HepG2 (cell line): ENCODE measurements around the gene TMF1. TPM values are rescaled to one million over a fixed set of nuclear protein-coding genes. Genes with fewer than 3 reads are reported as not detected.

Source experiments
- ATAC-seq: fragments of 200-7000 bp; cut with Tn5 transposase; 3 replicates; pipeline ENCODE4 v1.9.1; 2020; ENCODE audit warnings: mild to moderate bottlenecking, moderate library complexity
- BruUV-seq: library from RNA; stranded (reverse); fragments of 400-500 nt; replicated peaks from 2 replicates; lab custom pipeline; 2021; lab: Mats Ljungman, UMichigan
- CTCF ChIA-PET: fragments of 300-600 bp; formaldehyde crosslinking; extraction: SDS; loops from one replicate; lab custom pipeline; 2021; ENCODE audit warnings: low total read pairs, inconsistent platforms, low intra/inter-chr PET ratio; lab: Yijun Ruan, JAX
- POLR2A ChIA-PET: fragments of 350-600 bp; sonication (Branson Sonifier 250); formaldehyde crosslinking; loops from one replicate; lab custom pipeline; 2020; ENCODE audit warnings: antibody characterized with exemption, inconsistent platforms; lab: Yijun Ruan, JAX
- DNase-seq: peaks from one replicate; pipeline ENCODE4 v3.0.0-alpha.2; 2015; ENCODE audit warnings: low spot score
- FAIRE-seq: peaks from 3 replicates; lab custom pipeline; 2011; peaks lifted over from hg19 to GRCh38; lab: Jason Lieb, UNC
- H2AFZ ChIP-seq: one replicate; pipeline ENCODE4 v1.6.1; 2011; ENCODE audit warnings: low read length, inconsistent platforms
- H3K27ac ChIP-seq: fragments of 300-600 bp; 3 replicates; pipeline ENCODE4 v1.8.0; 2011; ENCODE audit warnings: mixed run types, mild to moderate bottlenecking, mixed read lengths, low read length, inconsistent platforms; ENCODE audit not compliant: insufficient read depth; ENCODE audit errors: extremely low read length
- H3K27me3 ChIP-seq, 2 experiments: fragments of 200-600 bp in 1 of 2; 2 replicates in 1 of 2; 3 replicates in 1 of 2; pipeline versions ENCODE4 v1.6.0 to v1.8.0; 2011; ENCODE audit warnings: low read length in 2 of 2, mild to moderate bottlenecking in 2 of 2, moderate library complexity in 2 of 2, inconsistent platforms in 1 of 2; ENCODE audit not compliant: insufficient read depth in 2 of 2, control insufficient read depth in 1 of 2
- H3K36me3 ChIP-seq, 2 experiments: fragments of 200-600 bp in 1 of 2; replicated peaks in 1 of 2; 2 replicates in 1 of 2; 3 replicates in 1 of 2; pipeline versions ENCODE4 v1.5.1 to v1.8.0; 2011; ENCODE audit warnings: low read length in 2 of 2, inconsistent platforms in 1 of 2; ENCODE audit not compliant: insufficient read depth in 2 of 2, control insufficient read depth in 1 of 2
- H3K4me1 ChIP-seq: 2 replicates; pipeline ENCODE4 v1.5.1; 2012; ENCODE audit warnings: low read length, inconsistent platforms; ENCODE audit not compliant: insufficient read depth
- H3K4me2 ChIP-seq: 2 replicates; pipeline ENCODE4 v1.6.0; 2011; ENCODE audit warnings: low read depth, low read length, inconsistent platforms
- H3K4me3 ChIP-seq, 3 experiments: fragments of 200-600 bp in 1 of 3; sonication (generic), shearing (Covaris generic) in 1 of 3; replicated peaks in 1 of 3; 2 replicates each; pipeline ENCODE4 v1.5.1; 2011 to 2016; ENCODE audit warnings: low read length in 3 of 3, inconsistent platforms in 2 of 3, low read depth in 2 of 3, mild to moderate bottlenecking in 2 of 3, control low read depth in 1 of 3, mixed read lengths in 1 of 3; ENCODE audit not compliant: insufficient read depth in 1 of 3
- H3K79me2 ChIP-seq: one replicate; pipeline ENCODE4 v1.6.1; 2011; ENCODE audit warnings: low read length, inconsistent platforms; ENCODE audit not compliant: insufficient read depth
- H3K9ac ChIP-seq: 2 replicates; pipeline ENCODE4 v1.6.0; 2011; ENCODE audit warnings: mild to moderate bottlenecking, low read depth, low read length, inconsistent platforms; ENCODE audit not compliant: insufficient read depth
- H3K9me3 ChIP-seq: 2 replicates; pipeline ENCODE4 v1.5.1; 2012; ENCODE audit warnings: mild to moderate bottlenecking, low read length
- H4K20me1 ChIP-seq: 2 replicates; pipeline ENCODE4 v1.6.0; 2011; ENCODE audit warnings: inconsistent platforms, mild to moderate bottlenecking, low read length, moderate library complexity; ENCODE audit not compliant: insufficient read depth
- MEIS1 ChIP-seq: sonication (generic); formaldehyde crosslinking; IDR thresholded peaks from 2 replicates; pipeline ENCODE4 v1.9.0; 2021; ENCODE audit warnings: mild to moderate bottlenecking, missing genetic modification reagents, moderate library complexity, borderline replicate concordance
- MYPOP ChIP-seq: sonication (generic); formaldehyde crosslinking; IDR thresholded peaks from 2 replicates; pipeline ENCODE4 v1.8.1; 2023; ENCODE audit warnings: mild to moderate bottlenecking, moderate library complexity, missing genetic modification reagents
- REXO4 ChIP-seq: sonication (generic); formaldehyde crosslinking; IDR thresholded peaks from 2 replicates; pipeline ENCODE4 v1.8.0; 2022; ENCODE audit warnings: missing genetic modification reagents, mild to moderate bottlenecking, borderline replicate concordance
- SALL1 ChIP-seq: sonication (generic); formaldehyde crosslinking; IDR thresholded peaks from 2 replicates; pipeline ENCODE4 v1.8.0; 2022; ENCODE audit warnings: mild to moderate bottlenecking, missing genetic modification reagents
- XBP1 ChIP-seq: sonication (generic); formaldehyde crosslinking; IDR thresholded peaks from 2 replicates; pipeline ENCODE4 v1.5.0; 2020; ENCODE audit warnings: missing genetic modification reagents
- ZKSCAN8 ChIP-seq: IDR thresholded peaks from 2 replicates; pipeline ENCODE4 v1.6.1; 2016; ENCODE audit warnings: borderline replicate concordance, missing genetic modification reagents, missing compliant biosample characterization
- ZNF318 ChIP-seq: sonication (generic); formaldehyde crosslinking; IDR thresholded peaks from 2 replicates; pipeline ENCODE4 v1.4.0; 2020; ENCODE audit warnings: mild to moderate bottlenecking, missing genetic modification reagents
- ZNF75D ChIP-seq: sonication (generic); formaldehyde crosslinking; IDR thresholded peaks from 2 replicates; pipeline ENCODE4 v1.8.1; 2023; ENCODE audit warnings: missing genetic modification reagents, mild to moderate bottlenecking, borderline replicate concordance
- WGBS: methylation state at CpG from one replicate; pipeline ENCODE4 v1.1.6; 2017; ENCODE audit warnings: low lambda C conversion rate; 5-methylcytosine and 5-hydroxymethylcytosine counted together
- in situ Hi-C: cut with HindIII; loops from 2 replicates; pipeline ENCODE4 v1.10.0; 2017; ENCODE audit warnings: low pct_unique_long_range_greater_than_20kb; ENCODE audit not compliant: extremely low pct_ligation_motif_present
- intact Hi-C: fragments of 100-400 bp; cut with micrococcal nuclease; formaldehyde crosslinking; loops from one replicate; pipeline ENCODE4 v1.10.0; 2022; ENCODE audit not compliant: unreplicated experiment
- polyA plus RNA-seq, 8 experiments: library from polyadenylated mRNA; depleted of rRNA in 3 of 8; stranded (reverse) in 7 of 8; unstranded in 1 of 8; fragments of >200 nt; fragmentation: Illumina TruSeq in 4 of 8; extraction: Trizol in 4 of 8; gene quantifications; 2 replicates each; pipeline versions ENCODE4 v1.2.1 to v1.2.3, GENCODE V29; 2011 to 2016; ENCODE audit warnings: low read depth in 4 of 8, missing spikeins in 1 of 8, mixed read lengths in 1 of 8; ENCODE audit not compliant: insufficient read depth in 1 of 8
- total RNA-seq, 5 experiments: library from RNA; depleted of rRNA; stranded (reverse); fragments of >200 nt; fragmentation: Illumina TruSeq; extraction: Trizol; gene quantifications; 2 replicates each; pipeline ENCODE4 v1.2.3, GENCODE V29; 2016; ENCODE audit warnings: low read depth in 1 of 5

The TMF1 gene
- total and polyA plus RNA-seq, 2 of the 13 experiments (the other 11 are each of a cell fraction or from before 2014, with no cell fraction given) = 12.1 to 38.4 TPM

- Histone ChIP-seq H4K20me1 (no peaks in the 10 kb centered on the region), H3K9me3 (no peaks in the 10 kb centered on the region), H3K27me3 (no peaks in the 10 kb centered on the region), H3K27ac (peak overlapping the region; percentile 90), H3K4me2 (peak overlapping the region; percentile 78), H3K79me2 (no peaks in the 10 kb centered on the region), H3K36me3 (peaks cover 0 to 12% of the 10 kb centered on the region in 2 experiments; a peak in 4 of 5 replicates), H2AFZ (no peak overlapping the region), H3K4me3 (peak overlapping the region; percentile 79 to 94 (median 86)), H3K9ac (peak overlapping the region; percentile 90), H3K4me1 (peaks cover 24% of the 10 kb centered on the region)
- BruUV-seq = TSS peak; percentile 41
- POLR2A ChIA-PET = interaction anchor here (2.3 kb wide), 1 partner anchor 40 kb away, joined by 11 read pairs; the partner anchor contains the start of gene TMF1
- DNase-seq (no peak), FAIRE-seq (no peak), ATAC-seq (no peak)
- 87% methylated on average over 22 of the region's 22 CpGs for WGBS
- intact Hi-C loops = loop anchor here (5.0 kb wide), 1 partner anchor 40 kb away; the partner anchor contains the start of gene TMF1
- in situ Hi-C loops = no loop called here
- CTCF ChIA-PET = no interaction called here
- no peak for TF ChIP-seq REXO4 (CRISPR knock-in tag)
- TF ChIP-seq ZKSCAN8 (CRISPR knock-in tag) = no peak
- no peak for TF ChIP-seq ZNF75D
- no peak for TF ChIP-seq XBP1
- no peak for TF ChIP-seq SALL1 (CRISPR knock-in tag)
- TF ChIP-seq MYPOP = no peak
- 0 out of 2 replicates have a peak, but pooled peaks have one; percentile 19 for TF ChIP-seq MEIS1 (CRISPR knock-in tag)
- no peak for TF ChIP-seq ZNF318 (CRISPR knock-in tag)
Observed at GRCh38 chr3:69012100-69012799, 39.9 kb downstream of the TMF1 start.
